Stimulated activated CD8-positive, alpha-beta memory T cell treated with anti-CD3 and anti-CD28 coated beads, Interleukin-12 subunit alpha, Interleukin-12 subunit beta, amount 100 ng/mL, for 24 hours (primary cell): ENCODE measurements around the gene VWA7.

Experiments used
- DNase-seq: peaks from one replicate; pipeline ENCODE4 v3.0.0-alpha.2; 2020; ENCODE audit errors: extremely low read depth

Gene VWA7

GRCh38 chr6:31778999-31779885 is 2.1 kb upstream of the VWA7 start:
- no peak for DNase-seq

GRCh38 chr6:31778193-31778592 is 1.1 kb upstream of the VWA7 start:
- no peak for DNase-seq

GRCh38 chr6:31777667-31778050 is 531 bp upstream of the VWA7 start:
- DNase-seq, result no peak

GRCh38 chr6:31776485-31776988 is 591 bp downstream of the VWA7 start:
- DNase-seq, result no peak

- DNase-seq, result no peak
Measured at GRCh38 chr6:31775633-31776484, 1.3 kb downstream of the VWA7 start.

GRCh38 chr6:31775184-31775583 is 1.9 kb downstream of the VWA7 start:
- DNase-seq, result no peak

GRCh38 chr6:31771992-31772358 is 5.2 kb downstream of the VWA7 start:
- DNase-seq, result no peak

GRCh38 chr6:31770860-31771259 is 6.3 kb downstream of the VWA7 start:
- no peak for DNase-seq

- peak; percentile 49 for DNase-seq
Measured at GRCh38 chr6:31769684-31770371, 7.3 kb downstream of the VWA7 start.

GRCh38 chr6:31768363-31769257 is 8.5 kb downstream of the VWA7 start:
- no peak for DNase-seq

- DNase-seq, result no peak
Measured at GRCh38 chr6:31767096-31767645, 10.0 kb downstream of the VWA7 start.

- DNase-seq, result no peak
Measured at GRCh38 chr6:31765910-31766794, 11.0 kb downstream of the VWA7 start.

- DNase-seq, result no peak
Measured at GRCh38 chr6:31765559-31765909, 11.6 kb downstream of the VWA7 start.

GRCh38 chr6:31764198-31764597 is 12.9 kb downstream of the VWA7 start:
- DNase-seq, result no peak

- DNase-seq, result no peak
Measured at GRCh38 chr6:31763619-31763940, 13.5 kb downstream of the VWA7 start.

- no peak for DNase-seq
Measured at GRCh38 chr6:31762878-31763618, 14.1 kb downstream of the VWA7 start.

GRCh38 chr6:31762356-31762755 is 14.8 kb downstream of the VWA7 start, which contains the start of gene SAPCD1:
Gene SAPCD1 (plus strand): TSS chr6:31762656. CDS start chr6:31763055, 399 bp downstream.
- DNase-seq, result no peak

GRCh38 chr6:31761343-31761742 is 15.8 kb downstream of the VWA7 start:
- DNase-seq, result no peak

- no peak for DNase-seq
Measured at GRCh38 chr6:31760790-31761189, 16.3 kb downstream of the VWA7 start.
